K562 (cell line): ENCODE data around the gene WBP1. TPM values are rescaled to one million over a fixed set of nuclear protein-coding genes. Genes with fewer than 3 reads are reported as not detected.

ENCODE experiments used
- ARID4B ChIP-seq: sonication (generic); formaldehyde crosslinking; IDR thresholded peaks from 2 replicates; pipeline ENCODE4 v1.8.0; 2022; ENCODE audit warnings: mild to moderate bottlenecking, missing genetic modification reagents
- BCL6 ChIP-seq: fragments of 250-450 bp; sonication (Bioruptor Pico); IDR thresholded peaks from 2 replicates; pipeline ENCODE4 v1.4.0; 2020
- CREB1 ChIP-seq, 2 experiments: sonication (generic) in 1 of 2; formaldehyde crosslinking in 1 of 2; IDR thresholded peaks; 2 replicates each; pipeline versions ENCODE4 v1.6.1 to v1.8.0; 2012 to 2022; ENCODE audit warnings: inconsistent platforms in 1 of 2, mild to moderate bottlenecking in 1 of 2, missing genetic modification reagents in 1 of 2, moderate library complexity in 1 of 2
- ETV1 ChIP-seq: fragments of 450-650 bp; conservative IDR thresholded peaks from 2 replicates; pipeline ENCODE4 v1.6.1; 2016; ENCODE audit warnings: missing genetic modification characterization, control low read depth, low read depth, missing compliant biosample characterization
- HCFC1 ChIP-seq: IDR thresholded peaks from 2 replicates; pipeline ENCODE4 v1.6.1; 2012; ENCODE audit warnings: low read depth, low read length, improper control_type of control experiment
- HLTF ChIP-seq: fragments of 450-650 bp; IDR thresholded peaks from 2 replicates; pipeline ENCODE4 v1.6.1; 2016
- JUND ChIP-seq, 2 experiments: IDR thresholded peaks; 2 replicates in 1 of 2; 3 replicates in 1 of 2; pipeline ENCODE4 v1.6.1; 2011; ENCODE audit warnings: borderline replicate concordance in 2 of 2, low read depth in 2 of 2, low read length in 2 of 2, improper control_type of control experiment in 1 of 2, missing biosample characterization in 1 of 2, missing genetic modification characterization in 1 of 2, missing genetic modification reagents in 1 of 2
- KLF1 ChIP-seq: fragments of 450-650 bp; IDR thresholded peaks from 2 replicates; pipeline ENCODE4 v1.6.1; 2016; ENCODE audit warnings: missing genetic modification characterization, missing compliant biosample characterization
- MEIS2 ChIP-seq: fragments of 450-650 bp; IDR thresholded peaks from 2 replicates; pipeline ENCODE4 v1.6.1; 2014; ENCODE audit warnings: mild to moderate bottlenecking; ENCODE audit not compliant: partially characterized antibody
- NONO ChIP-seq, 2 experiments: fragments of 200-400 bp in 1 of 2; fragments of 450-650 bp in 1 of 2; formaldehyde crosslinking in 1 of 2; IDR thresholded peaks; 2 replicates each; pipeline ENCODE4 v1.6.1; 2017; ENCODE audit warnings: low read depth in 2 of 2, mild to moderate bottlenecking in 2 of 2, moderate library complexity in 2 of 2, low read length in 1 of 2
- TCF15 ChIP-seq: fragments of 250-450 bp; sonication (Bioruptor Pico); IDR thresholded peaks from 2 replicates; pipeline ENCODE4 v1.8.0; 2022; ENCODE audit warnings: moderate library complexity, mild to moderate bottlenecking, inconsistent platforms
- TCF7L2 ChIP-seq: fragments of 150-350 bp; IDR thresholded peaks from 2 replicates; pipeline ENCODE4 v1.6.1; 2016; ENCODE audit warnings: low read depth, mild to moderate bottlenecking, low read length, moderate library complexity
- ZKSCAN3 ChIP-seq: fragments of 250-450 bp; sonication (Bioruptor Pico); IDR thresholded peaks from 2 replicates; pipeline ENCODE4 v1.4.0; 2020
- ZNF699 ChIP-seq: fragments of 250-450 bp; sonication (Bioruptor Pico); IDR thresholded peaks from 2 replicates; pipeline ENCODE4 v1.8.0; 2021; ENCODE audit warnings: mild to moderate bottlenecking, moderate library complexity; ENCODE audit not compliant: insufficient replicate concordance
- ZNF76 ChIP-seq: fragments of 250-450 bp; sonication (Bioruptor Pico); IDR thresholded peaks from 2 replicates; pipeline ENCODE4 v1.4.0; 2020; ENCODE audit warnings: mild to moderate bottlenecking, moderate library complexity, borderline replicate concordance
- ZNF766 ChIP-seq: fragments of 200-800 bp; sonication (Bioruptor generic); conservative IDR thresholded peaks from 2 replicates; pipeline ENCODE4 v1.6.1; 2016; ENCODE audit warnings: missing genetic modification characterization, missing compliant biosample characterization
- polyA plus RNA-seq, 8 experiments: library from polyadenylated mRNA; depleted of rRNA in 4 of 8; stranded (reverse) in 5 of 8; unstranded in 3 of 8; fragments of >200 nt; fragmentation: Nextera tagmentation in 2 of 8; fragmentation: Illumina TruSeq in 1 of 8; extraction: Ambion mirVana in 2 of 8; extraction: Trizol in 1 of 8; gene quantifications; 2 replicates each; pipeline versions ENCODE4 v1.2.1 to v1.2.3, GENCODE V29; 2011 to 2014; ENCODE audit warnings: inconsistent platforms in 1 of 8, missing spikeins in 1 of 8
- total RNA-seq, 7 experiments: library from RNA; depleted of rRNA in 6 of 7; stranded (reverse); fragments of >200 nt in 6 of 7; fragmentation: Illumina TruSeq in 2 of 7; extraction: Trizol in 2 of 7; gene quantifications; 2 replicates each; pipeline versions ENCODE4 v1.2.1 to v1.2.3, GENCODE V29; 2011 to 2021; ENCODE audit warnings: low replicate concordance in 1 of 7

WBP1 gene
- total and polyA plus RNA-seq, 9 of the 15 experiments (the other 6 are each of a cell fraction or from before 2014, with no cell fraction given) = 1.9 to 27.7 (median 14.2) TPM

- TF ChIP-seq NONO (IDR thresholded peaks at IDR 0.05; ENCODE audit: low read depth in 2 of 2, low read length in 1 of 2) (0 out of 4 replicates have a peak, but pooled peaks of 1 of the 2 experiments have one; percentile 17), JUND (IDR thresholded peaks at IDR 0.05; ENCODE audit: borderline replicate concordance, low read depth, low read length) (peak; percentile 59; the same call in 1 of the 2 replicates), JUND (tag; IDR thresholded peaks at IDR 0.05; ENCODE audit: borderline replicate concordance, low read depth, low read length) (peak; percentile 14; the same call in 2 of the 3 replicates), HLTF (no peak; the same call in 1 of the 2 replicates), ZNF766 (CRISPR knock-in tag) (0 out of 2 replicates have a peak, but pooled peaks have one; percentile 42), ARID4B (CRISPR knock-in tag) (peak; percentile 76; the same call in 1 of the 2 replicates), TCF15 (CRISPR knock-in tag) (no peak), HCFC1 (peak; percentile 89), BCL6 (CRISPR knock-in tag) (no peak), TCF7L2 (no peak), KLF1 (tag) (no peak), ZNF76 (CRISPR knock-in tag) (no peak), ZKSCAN3 (no peak), CREB1 (IDR thresholded peaks at IDR 0.05) (peak; percentile 42; the same call in 1 of the 2 replicates), CREB1 (CRISPR knock-in tag; IDR thresholded peaks at IDR 0.05) (peak; percentile 64), ETV1 (no peak), ZNF699 (CRISPR knock-in tag) (no peak), MEIS2 (no peak)
These were observed 24.8 kb downstream of the WBP1 start, which contains the start of the genes CCDC142 and TTC31 (continued) for GRCh38 chr2:74482801-74483674.
